ENCODE data around the gene FAM120AOS.
A peak's percentile ranks its signal among the peaks of the same experiment; 100 is the strongest.

FAM120AOS gene

DNA sequence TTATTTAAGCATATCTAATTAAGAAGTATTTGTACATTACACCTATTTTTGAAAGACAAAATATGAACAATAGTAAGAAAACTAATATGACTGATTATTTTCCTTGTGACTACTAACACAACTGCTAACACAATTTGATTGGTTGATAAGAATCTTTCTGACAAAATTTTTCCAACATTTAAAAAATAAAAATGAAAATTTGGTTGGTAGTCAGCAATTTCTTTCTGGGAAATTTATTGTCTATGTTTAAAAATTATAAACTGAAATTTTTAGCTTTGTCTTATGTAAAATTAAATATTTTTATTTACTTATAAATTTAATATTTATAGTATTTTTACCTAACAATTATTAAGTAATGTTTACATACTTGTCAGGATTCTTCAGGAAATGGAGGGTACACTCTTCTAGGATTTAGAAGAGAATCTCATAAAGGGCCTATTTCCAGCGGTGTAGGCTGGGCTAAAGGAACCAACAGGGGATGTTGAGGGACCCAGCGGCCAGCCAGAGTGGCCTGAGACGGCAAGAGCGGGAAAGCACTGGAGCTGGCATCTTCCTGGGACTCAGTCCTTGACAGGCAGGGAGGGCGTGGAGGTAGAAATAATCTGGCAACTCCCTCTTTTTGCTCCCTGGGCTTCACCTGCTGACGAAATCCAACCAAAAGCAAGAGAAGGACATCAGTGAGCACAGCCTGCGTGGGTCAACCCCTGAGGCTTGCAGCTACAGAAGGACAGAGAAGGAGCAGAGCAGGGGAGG lies 16.6 kb downstream of the FAM120AOS start:
- FAIRE-seq, result peak; percentile 77

DNA sequence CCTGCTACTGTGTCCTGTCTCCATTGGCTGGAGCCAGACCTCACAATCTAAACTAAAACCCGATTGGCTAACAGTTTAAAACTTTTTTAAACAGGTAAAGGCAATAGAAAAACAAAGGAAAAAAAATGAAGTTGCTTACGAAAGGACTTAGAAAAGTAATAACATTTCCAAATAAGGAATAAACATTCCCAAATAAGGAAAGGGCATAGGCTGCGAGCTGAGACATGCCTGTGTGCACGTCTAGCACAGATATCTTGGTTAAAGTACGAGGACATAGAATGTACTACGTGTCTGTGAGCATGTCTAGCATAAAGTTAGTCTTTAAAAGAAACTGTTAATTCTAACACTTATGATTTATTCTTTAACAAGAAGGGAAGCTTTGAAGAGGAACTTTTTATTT lies 17.2 kb downstream of the FAM120AOS start:
- FAIRE-seq, result no peak

DNA sequence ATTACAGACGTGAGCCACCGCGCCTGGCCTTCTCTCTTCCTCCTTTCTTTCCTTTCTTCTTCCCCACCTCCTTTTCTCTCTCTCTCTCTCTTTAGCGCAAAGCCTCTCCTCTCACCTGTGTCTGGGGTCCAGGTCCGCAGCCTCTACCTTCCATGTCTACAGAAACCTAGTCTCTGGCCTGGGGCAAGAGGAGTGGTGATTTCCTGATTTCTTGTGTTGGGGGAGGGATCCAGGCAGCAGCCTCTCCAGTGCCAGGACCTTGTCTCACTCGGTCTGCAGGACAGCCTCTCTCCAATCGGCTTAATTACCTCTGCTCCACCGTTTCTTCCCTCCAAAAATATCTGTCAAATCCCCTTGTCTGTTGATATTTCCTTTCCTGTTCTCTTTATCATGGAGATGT lies 18.0 kb downstream of the FAM120AOS start:
- FAIRE-seq, result no peak

DNA sequence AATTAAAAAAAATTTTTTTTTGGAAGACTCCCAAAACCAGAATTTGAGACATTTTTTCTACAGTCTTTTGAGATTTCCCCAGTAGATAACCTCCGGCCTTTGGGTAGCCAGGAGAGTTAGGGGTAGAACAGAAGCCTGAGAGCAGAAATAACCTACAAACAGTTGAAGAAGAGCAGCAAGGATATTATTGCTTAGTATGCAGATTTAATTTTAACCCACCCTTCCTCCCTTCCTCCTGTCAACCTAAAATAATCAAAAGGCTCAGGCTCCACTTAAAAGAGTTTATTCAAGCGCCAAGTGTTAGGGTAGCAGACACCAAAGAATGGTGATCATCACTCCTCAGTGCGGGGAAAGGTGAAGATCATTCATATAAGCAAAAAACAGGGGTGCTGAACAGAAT lies 19.3 kb downstream of the FAM120AOS start:
- FAIRE-seq, result no peak

DNA sequence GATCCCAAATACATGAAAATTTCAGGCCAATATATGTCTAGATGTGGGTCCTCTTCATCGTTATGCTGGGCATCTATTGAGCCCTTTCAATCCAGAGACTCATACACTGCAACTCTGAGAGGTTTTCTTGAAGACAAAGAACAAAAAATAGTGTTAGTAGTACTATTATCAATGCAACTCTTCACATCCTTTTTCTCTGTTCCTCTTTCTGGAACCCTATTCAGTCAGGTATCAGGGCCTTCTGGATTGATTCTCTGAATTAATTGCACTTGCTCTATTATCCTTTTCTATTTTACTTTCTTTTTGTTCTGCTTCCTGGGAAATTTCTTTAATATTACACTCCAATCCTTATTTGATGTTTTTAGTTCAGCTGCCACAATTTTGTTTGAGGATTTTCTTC lies 20.4 kb downstream of the FAM120AOS start:
- FAIRE-seq, result no peak

DNA sequence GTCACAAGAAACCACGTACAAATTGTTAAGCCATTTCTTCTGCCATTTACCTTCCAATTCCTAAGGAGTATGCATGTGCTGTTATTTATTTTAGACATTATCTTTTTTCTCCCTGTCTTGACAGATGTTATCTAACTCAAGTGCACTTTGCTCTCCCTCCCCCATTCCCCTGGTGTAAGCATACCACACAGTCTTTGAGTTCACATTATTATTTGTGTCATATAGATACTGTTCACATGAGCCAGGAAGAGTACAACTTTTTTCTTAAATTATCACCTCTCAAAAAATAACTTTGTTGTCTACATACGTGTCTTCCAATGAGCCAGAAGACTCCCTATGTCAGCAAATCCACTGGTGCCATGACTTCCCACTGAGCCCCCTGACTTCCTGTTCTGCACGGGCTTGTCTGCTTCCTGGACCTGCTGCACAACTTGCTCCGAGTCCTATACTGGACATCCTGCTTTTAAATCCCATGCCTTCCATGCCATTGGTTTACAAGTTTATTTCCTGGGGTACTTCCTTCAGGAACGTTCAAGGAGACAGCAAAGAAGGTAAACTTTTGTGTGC lies 21.8 kb downstream of the FAM120AOS start:
- no peak for FAIRE-seq

DNA sequence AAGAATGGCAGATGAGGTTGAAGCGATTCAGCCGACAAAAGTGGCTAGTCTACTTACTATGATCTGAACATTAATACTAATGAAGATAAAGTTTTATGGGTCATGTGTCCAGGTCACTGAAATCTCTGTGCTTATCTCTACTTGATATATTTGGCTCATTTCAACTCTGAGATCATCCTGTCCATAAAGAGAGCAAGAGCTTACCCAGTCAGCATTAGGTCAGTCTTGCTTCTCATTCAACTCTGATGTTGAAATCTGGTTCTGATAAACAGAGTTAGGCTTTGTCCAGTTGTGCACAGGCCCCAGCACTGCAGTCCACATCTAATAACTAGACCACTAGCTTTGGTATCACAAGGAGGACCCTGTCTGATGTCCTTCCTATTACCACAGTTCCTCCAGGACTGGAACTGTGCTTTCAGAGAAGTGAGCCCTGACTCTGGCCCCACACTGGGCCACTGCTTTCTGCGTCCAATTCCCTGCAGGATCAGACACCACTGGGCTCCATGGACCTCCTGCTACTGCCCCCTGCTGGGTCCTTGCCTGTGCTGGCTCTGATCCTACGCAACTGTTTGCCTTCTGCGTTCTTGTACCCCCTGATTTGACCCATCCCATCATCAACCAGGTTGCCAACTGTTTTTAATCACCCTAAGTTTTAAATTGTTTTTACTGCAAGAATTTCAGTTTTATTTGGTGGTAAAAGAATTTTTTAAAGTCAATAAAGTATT lies 25.6 kb downstream of the FAM120AOS start:
- no peak for FAIRE-seq

DNA sequence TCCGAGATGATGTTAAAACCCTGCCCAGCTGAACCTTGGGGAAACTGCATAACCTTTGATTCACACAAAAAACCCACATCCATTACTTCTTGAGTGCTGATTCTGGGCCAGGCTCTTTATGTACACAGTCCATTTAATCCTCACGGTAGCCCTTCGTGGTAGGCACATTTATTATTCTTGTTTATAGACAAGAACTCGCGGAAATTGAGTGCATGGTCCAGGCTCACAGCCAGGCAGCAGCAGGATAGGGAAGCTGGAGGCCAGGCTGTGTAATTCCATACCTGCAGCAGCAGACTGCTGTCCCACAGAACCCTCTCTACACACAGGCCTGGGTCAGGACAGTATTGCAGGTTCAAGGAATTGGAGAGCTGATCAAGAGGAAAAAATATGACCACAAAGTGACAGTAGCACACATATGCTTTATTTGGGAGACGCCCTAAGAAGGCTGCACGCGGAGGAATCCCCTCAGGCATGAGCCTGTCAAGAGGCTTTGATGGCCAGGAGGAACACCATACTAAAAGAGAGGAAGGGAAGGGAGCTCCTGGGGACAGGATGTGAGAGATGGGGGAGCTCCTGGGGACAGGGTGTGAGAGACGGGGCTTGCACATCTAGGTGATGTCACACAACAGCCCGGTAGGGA lies 30.3 kb downstream of the FAM120AOS start:
- FAIRE-seq, result no peak

DNA sequence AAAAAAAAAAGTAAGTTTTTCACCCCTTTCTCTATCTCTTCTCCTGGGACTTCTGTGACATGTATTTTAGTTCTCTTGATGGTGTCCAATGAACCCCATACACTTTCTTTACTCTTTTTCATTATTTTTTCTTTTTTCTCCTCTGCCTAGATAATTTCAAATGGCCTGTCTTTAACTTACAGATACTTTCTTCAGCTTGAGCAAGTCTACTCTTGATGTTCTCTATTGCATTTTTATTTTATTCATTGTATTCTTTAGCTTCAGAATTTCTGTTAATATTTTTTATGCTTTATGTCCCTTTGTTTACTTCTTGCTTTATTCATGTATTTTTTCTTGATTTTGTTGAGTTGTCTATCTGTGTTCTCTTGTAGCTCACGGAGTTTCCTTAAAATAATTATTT lies 34.4 kb downstream of the FAM120AOS start:
- FAIRE-seq, result peak; percentile 11

DNA sequence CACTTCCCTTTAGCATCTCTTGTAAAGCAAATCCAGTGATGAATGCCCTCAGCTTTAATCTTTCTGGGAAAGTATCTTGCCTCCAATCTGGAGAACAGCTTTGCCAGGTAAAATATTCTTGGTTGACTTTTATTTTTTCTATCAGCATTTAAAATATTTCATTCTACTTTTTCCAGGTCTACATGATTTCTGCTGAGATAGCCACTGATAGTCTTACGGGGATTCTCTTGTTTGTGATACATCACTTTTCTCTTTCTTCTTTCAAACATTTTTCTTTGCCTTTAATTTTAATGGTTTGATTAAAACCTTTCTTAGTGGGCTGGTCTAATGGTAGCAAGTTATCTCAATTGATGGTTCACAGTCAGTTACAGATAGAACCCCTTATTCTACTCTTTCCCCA lies 35.8 kb downstream of the FAM120AOS start:
- no peak for FAIRE-seq

DNA sequence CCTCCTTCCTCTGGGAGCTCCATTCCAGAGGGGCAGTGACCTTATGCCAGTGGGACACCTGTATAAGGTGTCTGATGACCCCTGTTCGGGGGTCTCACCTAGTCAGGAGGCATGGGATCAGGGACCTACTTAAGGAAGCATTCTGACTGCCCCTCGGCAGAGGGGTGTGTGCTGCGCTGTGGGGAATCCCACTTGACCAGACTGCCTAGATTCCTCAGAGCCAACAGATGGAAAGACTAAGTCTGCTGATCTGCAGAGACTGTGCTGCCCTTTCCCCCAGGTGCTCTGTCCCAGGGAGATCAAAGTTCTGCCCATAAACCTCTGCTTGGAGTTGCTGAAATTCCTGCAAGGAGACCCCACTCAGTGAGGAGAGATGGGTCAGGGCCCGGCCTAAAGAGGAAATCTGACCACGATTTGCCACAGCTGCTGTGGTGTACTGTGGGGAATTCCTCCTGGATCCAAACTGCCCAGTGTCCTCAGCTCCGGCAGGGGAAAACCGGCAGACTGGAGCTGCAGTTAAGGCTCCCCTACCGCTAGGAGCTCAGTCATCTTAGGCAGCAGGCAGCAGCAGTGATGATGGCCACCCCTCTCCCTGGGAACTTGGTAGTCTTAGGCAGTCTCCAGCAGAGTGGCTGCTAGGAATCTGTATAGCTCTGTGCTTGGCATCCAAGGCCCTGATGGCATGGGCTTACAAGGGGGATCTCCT lies 36.7 kb downstream of the FAM120AOS start:
- FAIRE-seq, result no peak

DNA sequence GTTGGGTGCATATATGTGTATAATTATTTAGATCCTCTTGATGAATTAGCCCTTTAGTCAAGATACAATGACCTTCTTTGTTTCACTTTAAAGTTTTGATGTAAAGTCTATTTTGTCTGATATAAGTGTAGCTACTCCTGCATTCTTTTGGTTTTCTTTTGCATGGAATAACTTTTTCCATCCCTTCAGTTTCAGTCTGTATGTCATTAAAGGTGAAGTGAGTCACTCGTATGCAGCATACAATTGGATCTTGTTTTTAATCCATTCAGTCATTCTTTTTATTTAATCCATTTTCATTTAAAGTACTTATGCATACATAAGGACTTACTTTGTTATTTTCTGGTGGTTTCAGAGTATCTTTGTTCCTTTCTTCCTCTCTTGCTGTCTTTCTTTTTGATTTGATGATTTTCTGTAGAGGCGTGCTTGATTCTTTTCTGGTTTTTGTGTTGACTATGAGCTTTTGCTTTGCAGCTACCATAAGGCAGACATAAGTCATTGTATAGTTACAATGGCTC lies 38.1 kb downstream of the FAM120AOS start:
- no peak for FAIRE-seq

DNA sequence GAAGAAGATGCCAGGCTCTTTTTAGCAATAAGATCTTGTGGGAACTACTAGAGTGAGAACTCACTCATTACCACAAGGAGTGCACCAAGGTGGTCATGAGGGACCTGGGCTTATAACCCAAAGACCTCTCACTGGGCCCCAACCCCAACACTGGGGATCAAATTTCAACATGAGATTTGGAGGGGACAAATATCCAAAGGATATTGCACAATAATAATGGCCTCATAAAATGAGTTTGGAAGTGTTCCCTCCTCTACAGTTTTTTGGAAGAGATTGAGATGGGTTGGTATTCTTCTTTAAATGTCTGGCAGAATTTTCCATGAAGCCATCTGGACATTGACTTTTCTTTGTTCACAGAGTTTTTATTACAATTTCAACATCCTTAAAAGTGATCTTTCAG lies 39.9 kb downstream of the FAM120AOS start:
- no peak for FAIRE-seq

DNA sequence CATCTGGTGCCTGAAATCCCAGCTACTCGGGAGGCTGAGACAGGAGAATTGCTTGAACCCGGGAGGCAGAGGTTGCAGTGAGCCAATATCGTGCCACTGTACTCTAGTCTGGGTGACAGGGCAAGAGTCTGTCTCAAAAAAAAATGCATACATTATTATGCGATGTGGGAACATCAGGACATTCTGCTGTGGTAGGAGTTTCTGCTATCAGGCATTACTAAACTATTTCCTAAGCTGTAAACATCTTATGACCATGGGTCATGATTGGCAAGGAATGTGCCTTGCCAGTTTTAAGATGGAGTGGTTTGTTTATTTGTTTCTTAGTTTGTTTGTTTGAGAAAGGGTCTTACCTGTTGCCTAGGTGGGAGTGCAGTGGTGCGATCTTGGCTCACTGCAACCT lies 47.0 kb downstream of the FAM120AOS start:
- FAIRE-seq, result no peak

DNA sequence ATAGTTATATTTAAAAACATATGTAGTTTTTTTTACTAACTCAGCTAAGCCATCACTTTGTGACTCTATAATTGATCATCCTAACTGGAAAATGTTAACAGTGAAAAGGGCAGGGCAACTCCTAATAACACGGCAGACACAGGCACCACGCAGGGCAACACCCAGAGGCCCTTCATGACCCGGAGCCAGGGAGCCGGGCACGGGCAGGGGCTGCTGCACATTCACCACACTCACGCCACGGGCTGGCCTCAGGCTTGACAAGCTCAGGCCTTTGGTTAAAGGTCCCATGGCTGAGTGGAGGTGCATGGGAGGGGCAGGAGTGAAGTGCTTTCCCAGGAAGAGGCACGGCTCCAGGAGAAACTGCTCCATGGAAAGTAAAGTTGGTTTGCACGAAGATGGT lies 54.9 kb downstream of the FAM120AOS start:
- FAIRE-seq, result no peak

DNA sequence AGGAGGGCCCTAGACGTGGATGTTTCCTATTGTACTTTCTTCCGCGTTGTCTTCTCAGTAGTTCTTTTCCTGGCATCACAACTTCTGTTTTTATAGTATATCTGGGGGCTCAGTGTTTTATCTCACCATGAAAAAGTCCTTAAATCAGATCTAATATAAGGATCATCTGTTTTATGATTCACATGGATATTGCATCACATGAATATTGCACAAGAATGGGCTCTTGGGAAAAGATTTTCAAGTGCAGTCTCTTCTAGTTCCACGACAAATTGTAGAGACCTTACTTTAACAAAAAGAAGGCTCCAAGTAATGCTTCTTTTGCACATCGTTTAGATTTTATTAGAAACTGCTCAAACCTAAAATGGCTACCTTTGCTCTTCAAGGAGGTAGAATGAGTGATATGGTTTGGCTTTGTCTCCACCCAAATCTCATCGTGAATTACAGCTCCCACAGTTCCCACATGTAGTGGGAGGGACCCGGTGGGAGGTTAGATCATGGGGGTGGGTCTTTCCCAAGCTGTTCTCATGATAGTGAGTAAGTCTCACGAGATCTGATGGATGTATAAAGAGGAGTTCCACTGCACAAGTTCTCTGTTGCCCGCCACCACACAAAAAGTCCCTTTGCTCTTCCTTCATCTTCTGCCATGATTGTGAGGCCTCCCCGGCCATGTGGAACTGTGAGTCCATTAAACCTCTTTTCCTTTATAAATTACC lies 55.6 kb downstream of the FAM120AOS start:
- no peak for FAIRE-seq
